DOHH2 (cell line): ENCODE results near the gene LHFPL6.

Experiments
- H3F3A ChIP-seq: fragments of 200-600 bp; sonication (generic), shearing (Covaris generic); 2 replicates; pipeline ENCODE4 v1.6.0; 2016; ENCODE audit warnings: antibody characterized with exemption, mild to moderate bottlenecking; ENCODE audit not compliant: control insufficient read depth, insufficient read depth
- H3K27ac ChIP-seq: fragments of 200-600 bp; sonication (generic); 2 replicates; pipeline ENCODE4 v1.5.1; 2014; ENCODE audit warnings: low read depth, mild to moderate bottlenecking, low read length, moderate library complexity
- H3K27me3 ChIP-seq: fragments of 200-600 bp; sonication (generic); 2 replicates; pipeline ENCODE4 v1.6.1; 2014; ENCODE audit warnings: mild to moderate bottlenecking, low read length, mixed read lengths; ENCODE audit not compliant: control insufficient read depth
- H3K36me3 ChIP-seq: fragments of 200-600 bp; sonication (generic); 2 replicates; pipeline ENCODE4 v1.6.1; 2014; ENCODE audit warnings: mild to moderate bottlenecking, low read length, moderate library complexity, mixed read lengths; ENCODE audit not compliant: control insufficient read depth
- H3K4me1 ChIP-seq: fragments of 200-600 bp; sonication (generic); 2 replicates; pipeline ENCODE4 v1.6.1; 2014; ENCODE audit warnings: mild to moderate bottlenecking, low read length, mixed read lengths; ENCODE audit not compliant: control insufficient read depth
- H3K4me2 ChIP-seq: fragments of 200-600 bp; sonication (generic); 2 replicates; pipeline ENCODE4 v1.6.0; 2014; ENCODE audit warnings: mild to moderate bottlenecking, low read length, moderate library complexity
- H3K4me3 ChIP-seq: fragments of 200-600 bp; sonication (generic); 2 replicates; pipeline ENCODE4 v1.5.1; 2014; ENCODE audit warnings: mild to moderate bottlenecking, low read length, mixed read lengths
- H3K79me2 ChIP-seq: fragments of 200-600 bp; sonication (generic); 2 replicates; pipeline ENCODE4 v1.6.1; 2014; ENCODE audit warnings: mild to moderate bottlenecking, low read length, mixed read lengths; ENCODE audit not compliant: control insufficient read depth
- H3K9me2 ChIP-seq: fragments of 200-600 bp; sonication (generic); replicated peaks from 2 replicates; pipeline ENCODE4 v1.6.1; 2014; ENCODE audit warnings: mild to moderate bottlenecking, low read length, mixed read lengths; ENCODE audit not compliant: control insufficient read depth
- H3K9me3 ChIP-seq: fragments of 200-600 bp; sonication (generic); 2 replicates; pipeline ENCODE4 v1.6.1; 2014; ENCODE audit warnings: antibody characterized with exemption, low read length, mixed read lengths; ENCODE audit not compliant: control insufficient read depth, insufficient read depth
- H4K20me1 ChIP-seq: fragments of 200-600 bp; sonication (generic); 2 replicates; pipeline ENCODE4 v1.6.0; 2014; ENCODE audit warnings: low read depth, mild to moderate bottlenecking, antibody characterized with exemption, low read length, moderate library complexity; ENCODE audit not compliant: control insufficient read depth, insufficient read depth
- EZH2phosphoT487 ChIP-seq: fragments of 200-600 bp; sonication (generic); IDR thresholded peaks from 2 replicates; pipeline ENCODE4 v1.6.1; 2017; ENCODE audit warnings: borderline replicate concordance, mild to moderate bottlenecking, antibody characterized with exemption, low read length, moderate library complexity, mixed read lengths
- TF ChIP-seq, protein P1 (sequence below): fragments of 200-600 bp; sonication (generic); IDR thresholded peaks from one replicate; pipeline ENCODE4 v1.5.1; 2014; ENCODE audit warnings: antibody characterized with exemption, mild to moderate bottlenecking, low read depth, low read length; ENCODE audit not compliant: poor library complexity, severe bottlenecking

The LHFPL6 gene

GRCh38 chr13:39499604-39500003, 103.4 kb downstream of the LHFPL6 start:
- H3K4me2 ChIP-seq, result no peak overlapping the region
- H3K79me2 ChIP-seq, result peaks cover 53% of the 10 kb centered on the region
- H3K27ac ChIP-seq, result no peak overlapping the region
- no peaks in the 10 kb centered on the region for H3K36me3 ChIP-seq
- H3K9me2 ChIP-seq, result no peaks in the 10 kb centered on the region
- no peaks in the 10 kb centered on the region for H3K27me3 ChIP-seq
- no peaks in the 10 kb centered on the region for H3F3A ChIP-seq
- TF ChIP-seq EZH2phosphoT487, result no peak
- TF ChIP-seq, protein P1, sequence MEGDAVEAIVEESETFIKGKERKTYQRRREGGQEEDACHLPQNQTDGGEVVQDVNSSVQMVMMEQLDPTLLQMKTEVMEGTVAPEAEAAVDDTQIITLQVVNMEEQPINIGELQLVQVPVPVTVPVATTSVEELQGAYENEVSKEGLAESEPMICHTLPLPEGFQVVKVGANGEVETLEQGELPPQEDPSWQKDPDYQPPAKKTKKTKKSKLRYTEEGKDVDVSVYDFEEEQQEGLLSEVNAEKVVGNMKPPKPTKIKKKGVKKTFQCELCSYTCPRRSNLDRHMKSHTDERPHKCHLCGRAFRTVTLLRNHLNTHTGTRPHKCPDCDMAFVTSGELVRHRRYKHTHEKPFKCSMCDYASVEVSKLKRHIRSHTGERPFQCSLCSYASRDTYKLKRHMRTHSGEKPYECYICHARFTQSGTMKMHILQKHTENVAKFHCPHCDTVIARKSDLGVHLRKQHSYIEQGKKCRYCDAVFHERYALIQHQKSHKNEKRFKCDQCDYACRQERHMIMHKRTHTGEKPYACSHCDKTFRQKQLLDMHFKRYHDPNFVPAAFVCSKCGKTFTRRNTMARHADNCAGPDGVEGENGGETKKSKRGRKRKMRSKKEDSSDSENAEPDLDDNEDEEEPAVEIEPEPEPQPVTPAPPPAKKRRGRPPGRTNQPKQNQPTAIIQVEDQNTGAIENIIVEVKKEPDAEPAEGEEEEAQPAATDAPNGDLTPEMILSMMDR, result no peak
- no peaks in the 10 kb centered on the region for H4K20me1 ChIP-seq
- peaks cover 23% of the 10 kb centered on the region for H3K4me1 ChIP-seq
- no peak overlapping the region for H3K4me3 ChIP-seq
- no peaks in the 10 kb centered on the region for H3K9me3 ChIP-seq

DNA sequence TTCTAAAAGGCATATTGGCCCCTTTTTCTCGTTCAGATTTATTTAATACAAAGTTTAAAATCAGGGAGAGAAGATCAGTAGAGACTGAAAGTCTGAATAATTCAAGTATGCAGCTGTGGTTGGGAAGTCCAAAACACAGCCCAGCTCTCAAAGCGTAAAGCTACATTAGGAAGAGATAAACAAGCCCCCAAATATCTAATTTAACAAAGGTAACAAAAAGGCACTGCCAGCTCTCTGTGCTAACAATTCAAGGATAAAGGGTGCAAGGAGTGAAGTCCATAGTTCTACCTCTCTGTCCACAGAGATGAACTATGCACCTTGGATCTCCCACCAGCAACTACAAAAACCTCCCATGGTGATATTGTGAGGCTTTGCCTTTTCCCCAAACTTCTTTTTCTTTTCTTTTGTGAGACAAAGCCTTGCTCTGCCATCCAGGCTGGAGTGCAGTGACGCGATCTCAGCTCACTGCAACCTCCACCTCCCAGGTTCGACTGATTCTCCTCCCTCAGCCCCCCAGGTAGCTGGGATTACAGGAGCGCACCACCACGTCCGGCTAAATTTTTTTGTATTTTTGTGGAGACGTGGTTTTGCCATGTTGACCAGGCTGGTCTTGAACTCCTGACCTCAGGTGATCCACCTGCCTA, 104.4 kb downstream of the LHFPL6 start:
- H3K79me2 ChIP-seq, result peaks cover 46% of the 10 kb centered on the region
- H3K27me3 ChIP-seq, result no peaks in the 10 kb centered on the region
- no peak overlapping the region for H3K4me3 ChIP-seq
- peaks cover 20% of the 10 kb centered on the region for H3K4me1 ChIP-seq
- H3K9me2 ChIP-seq, result no peaks in the 10 kb centered on the region
- H3K9me3 ChIP-seq, result no peaks in the 10 kb centered on the region
- no peaks in the 10 kb centered on the region for H4K20me1 ChIP-seq
- H3K27ac ChIP-seq, result no peak overlapping the region
- TF ChIP-seq, protein P1, result no peak
- TF ChIP-seq EZH2phosphoT487, result no peak
- no peak overlapping the region for H3K4me2 ChIP-seq
- no peaks in the 10 kb centered on the region for H3F3A ChIP-seq
- no peaks in the 10 kb centered on the region for H3K36me3 ChIP-seq

DNA sequence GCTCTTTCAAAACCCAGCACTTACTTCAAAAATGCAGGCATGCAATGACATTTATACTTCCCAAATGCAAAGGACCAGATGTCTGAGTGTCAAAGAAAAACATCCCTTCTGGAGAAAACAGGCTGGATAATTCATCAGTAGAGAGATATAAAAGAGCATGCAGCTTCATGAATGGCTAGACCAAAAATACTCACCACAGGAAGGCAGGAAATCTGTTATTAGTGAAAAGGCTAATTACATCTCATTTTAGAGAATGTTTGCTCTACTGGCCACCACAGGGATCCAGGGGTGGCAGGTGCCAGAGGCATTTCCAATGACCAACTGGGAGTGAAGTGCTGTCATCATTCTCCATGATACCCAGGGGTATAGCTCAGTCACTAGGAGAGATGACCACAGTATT, 106.5 kb downstream of the LHFPL6 start:
- no peaks in the 10 kb centered on the region for H3K9me3 ChIP-seq
- peak overlapping the region; percentile 33 for H3K4me2 ChIP-seq
- H3K36me3 ChIP-seq, result no peaks in the 10 kb centered on the region
- no peaks in the 10 kb centered on the region for H3F3A ChIP-seq
- no peak for TF ChIP-seq EZH2phosphoT487
- TF ChIP-seq, protein P1, result no peak
- H3K79me2 ChIP-seq, result peaks cover 34% of the 10 kb centered on the region
- no peak overlapping the region for H3K4me3 ChIP-seq
- peaks cover 20% of the 10 kb centered on the region for H3K4me1 ChIP-seq
- H3K27me3 ChIP-seq, result no peaks in the 10 kb centered on the region
- H4K20me1 ChIP-seq, result no peaks in the 10 kb centered on the region
- no peak overlapping the region for H3K27ac ChIP-seq
- no peaks in the 10 kb centered on the region for H3K9me2 ChIP-seq
